ENCODE measurements around the gene MUC5AC.
"Not testable (repeated sequence)": the region's sequence is repeated elsewhere in the genome, so short reads cannot be mapped to it uniquely, and the experiment has no call there.

MUC5AC gene

DNA sequence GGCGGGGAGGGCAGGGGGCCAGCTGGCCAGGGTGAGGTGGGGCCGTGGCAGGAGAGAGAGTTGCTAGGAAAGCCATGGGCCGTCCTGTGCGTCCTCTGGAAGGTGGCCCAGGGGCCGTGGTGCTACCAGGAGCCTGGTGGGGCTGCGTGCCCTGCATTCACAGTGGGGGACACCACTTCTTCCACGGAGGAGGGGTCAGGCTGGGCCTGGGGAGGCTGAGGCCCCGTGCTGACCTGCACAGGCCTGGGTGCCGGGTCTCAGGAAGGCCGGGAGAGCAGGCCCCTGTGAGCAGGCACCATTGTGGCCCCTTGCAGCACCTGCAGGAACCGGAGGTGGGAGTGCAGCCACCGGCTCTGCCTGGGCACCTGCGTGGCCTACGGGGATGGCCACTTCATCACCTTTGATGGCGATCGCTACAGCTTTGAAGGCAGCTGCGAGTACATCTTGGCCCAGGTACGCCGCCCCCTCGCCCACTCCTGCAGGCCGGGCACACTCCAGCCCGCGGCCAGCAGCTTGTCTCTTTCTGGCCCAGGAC is 77.1 kb downstream of the MUC5AC start:
- DNase-seq (ENCODE audit: low read depth in 2 of 2) = no peak

DNA sequence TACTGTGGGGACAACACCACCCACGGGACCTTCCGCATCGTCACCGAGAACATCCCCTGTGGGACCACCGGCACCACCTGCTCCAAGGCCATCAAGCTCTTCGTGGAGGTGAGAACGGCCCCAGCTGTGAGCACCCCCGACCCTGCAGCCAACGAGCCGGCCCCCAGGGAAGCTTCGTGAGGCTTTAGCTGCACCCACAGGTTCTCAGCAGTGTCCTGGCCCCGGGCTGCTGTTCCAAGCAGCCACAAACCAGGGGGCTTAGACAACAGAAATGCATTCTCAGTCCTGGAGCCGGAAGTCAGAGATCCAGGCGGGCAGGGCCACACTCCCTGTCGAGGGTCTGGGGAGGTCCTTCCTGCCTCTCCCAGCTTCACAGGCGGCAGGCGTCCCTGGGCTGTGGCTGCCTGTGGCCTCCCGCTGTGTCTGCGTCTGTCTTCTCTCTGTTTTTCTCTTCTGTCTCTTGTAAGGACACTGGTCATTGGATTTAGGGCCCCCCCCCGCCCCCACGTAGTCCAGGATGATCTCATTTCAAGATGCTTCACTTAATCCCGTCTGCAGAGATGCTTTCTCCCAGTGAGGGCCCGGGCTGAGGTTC is 77.7 kb downstream of the MUC5AC start:
- DNase-seq (ENCODE audit: low read depth in 2 of 2) = no peak

DNA sequence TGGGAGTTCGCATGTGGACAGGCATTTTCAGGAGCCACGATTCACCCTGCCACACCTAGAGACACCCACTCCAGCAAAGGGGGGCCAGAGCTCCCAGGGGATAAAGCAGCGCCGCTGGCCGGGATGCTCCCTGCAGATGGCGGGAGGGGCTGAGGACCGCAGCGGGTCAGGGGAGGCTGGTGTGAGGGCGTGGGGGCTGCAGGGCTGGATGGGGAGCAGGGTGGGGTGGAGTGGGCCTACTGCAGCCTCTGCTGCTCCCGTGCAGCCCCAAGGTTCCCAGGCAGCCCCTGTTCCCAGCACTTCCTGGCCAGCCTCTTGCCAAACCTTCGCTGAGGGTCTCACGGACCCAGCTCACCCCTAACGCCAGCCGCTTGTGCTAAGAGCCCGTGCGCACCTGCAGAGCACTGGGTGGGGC is 78.2 kb downstream of the MUC5AC start:
- DNase-seq (ENCODE audit: low read depth in 2 of 2) = no peak

DNA sequence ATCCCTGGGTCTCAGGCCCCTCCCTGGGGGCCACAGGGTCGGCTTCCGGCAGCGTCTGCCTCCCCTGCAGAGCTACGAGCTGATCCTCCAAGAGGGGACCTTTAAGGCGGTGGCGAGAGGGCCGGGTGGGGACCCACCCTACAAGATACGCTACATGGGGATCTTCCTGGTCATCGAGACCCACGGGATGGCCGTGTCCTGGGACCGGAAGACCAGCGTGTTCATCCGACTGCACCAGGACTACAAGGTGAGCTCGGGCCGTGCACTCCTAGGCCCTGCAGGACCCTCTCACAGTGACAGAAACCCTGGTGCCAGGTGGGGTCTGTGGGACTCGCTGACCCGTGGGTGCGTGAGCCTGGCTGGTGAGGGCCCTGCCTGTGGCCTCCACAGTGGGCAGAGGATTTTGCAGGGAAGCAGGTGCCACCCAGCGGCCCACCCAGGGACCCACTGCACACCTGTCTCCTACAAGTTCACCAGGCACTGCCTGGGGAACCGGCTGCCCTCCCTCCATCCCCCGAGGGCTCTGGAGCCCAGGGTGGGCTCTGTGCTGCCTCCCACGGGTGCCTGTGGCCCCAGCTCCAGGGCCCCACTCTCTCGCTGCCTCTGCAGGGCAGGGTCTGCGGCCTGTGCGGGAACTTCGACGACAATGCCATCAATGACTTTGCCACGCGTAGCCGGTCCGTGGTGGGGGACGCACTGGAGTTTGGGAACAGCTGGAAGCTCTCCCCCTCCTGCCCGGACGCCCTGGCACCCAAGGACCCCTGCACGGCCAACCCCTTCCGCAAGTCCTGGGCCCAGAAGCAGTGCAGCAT is 78.8 kb downstream of the MUC5AC start:
- no peak for DNase-seq (ENCODE audit: low read depth in 2 of 2)

DNA sequence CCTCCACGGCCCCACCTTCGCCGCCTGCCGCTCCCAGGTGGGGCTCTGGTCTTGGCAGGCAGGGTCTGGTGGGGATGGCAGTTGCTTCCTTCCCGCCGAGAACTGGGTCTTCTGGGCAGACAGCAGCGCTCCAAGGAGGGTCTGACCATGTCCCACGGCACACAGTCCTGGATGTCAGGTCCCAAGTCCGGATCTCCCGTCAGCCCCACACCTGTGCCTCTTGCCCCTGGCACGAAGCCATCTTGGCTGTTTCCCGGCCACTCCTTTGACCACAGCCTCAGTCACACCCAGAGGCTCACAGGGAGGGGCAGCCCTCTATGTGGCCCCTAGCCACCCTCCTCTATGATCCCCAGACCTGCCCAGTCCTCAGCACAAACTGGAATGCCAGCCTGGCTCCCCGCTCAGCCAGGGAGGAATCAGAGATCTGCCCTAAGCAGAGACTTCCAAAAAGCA is 79.4 kb downstream of the MUC5AC start:
- DNase-seq (ENCODE audit: low read depth in 2 of 2) = no peak

DNA sequence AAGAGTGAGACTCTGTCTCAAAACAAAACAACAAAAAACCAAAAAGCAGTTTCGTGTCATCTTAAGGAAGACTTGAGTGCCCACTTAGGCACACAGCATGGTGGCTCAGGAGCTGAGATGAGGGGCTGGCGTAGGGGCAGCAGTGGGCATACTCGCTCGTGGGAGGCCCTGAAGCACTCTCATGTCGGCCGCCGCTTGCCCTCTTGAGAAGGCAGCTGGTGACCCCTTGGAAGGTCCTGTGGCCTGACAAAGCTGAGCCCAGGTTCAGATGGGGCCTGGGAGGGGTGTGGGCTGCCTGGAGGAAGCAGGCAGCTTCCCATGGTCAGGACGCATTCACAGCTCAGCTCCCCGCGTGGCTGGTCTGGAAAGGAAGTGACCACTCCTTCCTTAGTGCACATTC is 80.1 kb downstream of the MUC5AC start:
- DNase-seq (ENCODE audit: low read depth in 2 of 2) = no peak

- DNase-seq (ENCODE audit: low read depth in 2 of 2) = no peak
These were observed 81.2 kb downstream of the MUC5AC start for GRCh38 chr11:1238767-1239595.

GRCh38 chr11:1239596-1240205 is 81.9 kb downstream of the MUC5AC start:
- no peak for DNase-seq (ENCODE audit: low read depth in 2 of 2)

DNA sequence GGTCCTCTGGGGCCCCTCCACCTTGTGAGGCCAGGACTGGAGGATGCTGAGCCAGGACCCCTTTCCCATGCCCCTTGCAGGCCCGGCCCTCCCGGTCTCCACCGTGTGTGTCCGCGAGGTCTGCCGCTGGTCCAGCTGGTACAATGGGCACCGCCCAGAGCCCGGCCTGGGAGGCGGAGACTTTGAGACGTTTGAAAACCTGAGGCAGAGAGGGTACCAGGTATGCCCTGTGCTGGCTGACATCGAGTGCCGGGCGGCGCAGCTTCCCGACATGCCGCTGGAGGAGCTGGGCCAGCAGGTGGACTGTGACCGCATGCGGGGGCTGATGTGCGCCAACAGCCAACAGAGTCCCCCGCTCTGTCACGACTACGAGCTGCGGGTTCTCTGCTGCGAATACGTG is 83.0 kb downstream of the MUC5AC start:
- no peak for DNase-seq (ENCODE audit: low read depth in 2 of 2)

- no peak for DNase-seq (ENCODE audit: low read depth in 2 of 2)
These were observed 84.0 kb downstream of the MUC5AC start for GRCh38 chr11:1241706-1242105.

DNA sequence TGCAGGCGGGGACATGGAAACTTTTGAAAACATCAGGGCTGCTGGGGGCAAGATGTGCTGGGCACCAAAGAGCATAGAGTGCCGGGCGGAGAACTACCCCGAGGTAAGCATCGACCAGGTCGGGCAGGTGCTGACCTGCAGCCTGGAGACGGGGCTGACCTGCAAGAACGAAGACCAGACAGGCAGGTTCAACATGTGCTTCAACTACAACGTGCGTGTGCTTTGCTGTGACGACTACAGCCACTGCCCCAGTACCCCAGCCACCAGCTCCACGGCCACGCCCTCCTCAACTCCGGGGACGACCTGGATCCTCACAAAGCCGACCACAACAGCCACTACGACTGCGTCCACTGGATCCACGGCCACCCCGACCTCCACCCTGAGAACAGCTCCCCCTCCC is 84.5 kb downstream of the MUC5AC start:
- DNase-seq (ENCODE audit: low read depth in 2 of 2) = no peak

DNA sequence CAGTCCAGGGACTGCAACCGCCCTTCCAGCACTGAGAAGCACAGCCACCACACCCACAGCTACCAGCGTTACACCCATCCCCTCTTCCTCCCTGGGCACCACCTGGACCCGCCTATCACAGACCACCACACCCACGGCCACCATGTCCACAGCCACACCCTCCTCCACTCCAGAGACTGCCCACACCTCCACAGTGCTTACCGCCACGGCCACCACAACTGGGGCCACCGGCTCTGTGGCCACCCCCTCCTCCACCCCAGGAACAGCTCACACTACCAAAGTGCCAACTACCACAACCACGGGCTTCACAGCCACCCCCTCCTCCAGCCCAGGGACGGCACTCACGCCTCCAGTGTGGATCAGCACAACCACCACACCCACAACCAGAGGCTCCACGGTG is 85.0 kb downstream of the MUC5AC start:
- not testable (repeated sequence) for DNase-seq (ENCODE audit: low read depth in 2 of 2)

- DNase-seq (ENCODE audit: low read depth in 2 of 2) = not testable (repeated sequence)
These were observed 85.8 kb downstream of the MUC5AC start for GRCh38 chr11:1243521-1243920.

DNA sequence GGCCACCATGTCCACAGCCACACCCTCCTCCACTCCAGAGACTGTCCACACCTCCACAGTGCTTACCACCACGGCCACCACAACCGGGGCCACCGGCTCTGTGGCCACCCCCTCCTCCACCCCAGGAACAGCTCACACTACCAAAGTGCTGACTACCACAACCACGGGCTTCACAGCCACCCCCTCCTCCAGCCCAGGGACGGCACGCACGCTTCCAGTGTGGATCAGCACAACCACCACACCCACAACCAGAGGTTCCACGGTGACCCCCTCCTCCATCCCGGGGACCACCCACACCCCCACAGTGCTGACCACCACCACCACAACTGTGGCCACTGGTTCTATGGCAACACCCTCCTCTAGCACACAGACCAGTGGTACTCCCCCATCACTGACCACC is 86.8 kb downstream of the MUC5AC start:
- DNase-seq (ENCODE audit: low read depth in 2 of 2) = not testable (repeated sequence)

DNA sequence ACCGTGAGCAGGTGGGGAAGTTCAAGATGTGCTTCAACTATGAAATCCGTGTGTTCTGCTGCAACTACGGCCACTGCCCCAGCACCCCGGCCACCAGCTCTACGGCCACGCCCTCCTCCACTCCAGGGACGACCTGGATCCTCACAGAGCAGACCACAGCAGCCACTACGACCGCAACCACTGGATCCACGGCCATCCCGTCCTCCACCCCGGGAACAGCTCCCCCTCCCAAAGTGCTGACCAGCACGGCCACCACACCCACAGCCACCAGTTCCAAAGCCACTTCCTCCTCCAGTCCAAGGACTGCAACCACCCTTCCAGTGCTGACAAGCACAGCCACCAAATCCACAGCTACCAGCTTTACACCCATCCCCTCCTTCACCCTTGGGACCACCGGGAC is 88.0 kb downstream of the MUC5AC start:
- DNase-seq (ENCODE audit: low read depth in 2 of 2) = not testable (repeated sequence)

GRCh38 chr11:1246301-1246700 is 88.5 kb downstream of the MUC5AC start:
- not testable (repeated sequence) for DNase-seq (ENCODE audit: low read depth in 2 of 2)

- DNase-seq (ENCODE audit: low read depth in 2 of 2) = not testable (repeated sequence)
These were observed 89.3 kb downstream of the MUC5AC start for GRCh38 chr11:1247026-1247425.

- DNase-seq (ENCODE audit: low read depth in 2 of 2) = not testable (repeated sequence)
These were observed 91.2 kb downstream of the MUC5AC start for GRCh38 chr11:1248951-1249350.

- not testable (repeated sequence) for DNase-seq (ENCODE audit: low read depth in 2 of 2)
These were observed 92.7 kb downstream of the MUC5AC start for GRCh38 chr11:1250411-1250810.
